Large intestine (tissue), 3 donors: Measurements from ENCODE around the gene ARMC3. TPM values are rescaled to one million over a fixed set of nuclear protein-coding genes. Genes with fewer than 3 reads are reported as not detected.

Experiments
- DNase-seq, 2 donors: peaks; one replicate each; pipeline versions ENCODE4 v3.0.0 to v3.0.0-alpha.2; 2013
- H3K27ac ChIP-seq: one replicate; pipeline ENCODE4 v1.5.1; 2013; ENCODE audit warnings: low read length
- H3K27me3 ChIP-seq: 2 replicates; pipeline ENCODE4 v1.6.1; 2013; ENCODE audit warnings: low read length; ENCODE audit not compliant: control insufficient read depth, insufficient read depth
- H3K36me3 ChIP-seq: 2 replicates; pipeline ENCODE4 v1.6.1; 2013; ENCODE audit warnings: low read length; ENCODE audit not compliant: control insufficient read depth, insufficient read depth
- H3K4me1 ChIP-seq: one replicate; pipeline ENCODE4 v1.6.1; 2013; ENCODE audit warnings: low read length; ENCODE audit not compliant: control insufficient read depth, insufficient read depth
- H3K4me3 ChIP-seq: one replicate; pipeline ENCODE4 v1.5.1; 2013; ENCODE audit warnings: low read length
- H3K9me3 ChIP-seq: one replicate; pipeline ENCODE4 v1.6.1; 2013; ENCODE audit warnings: mild to moderate bottlenecking, low read depth, low read length, moderate library complexity; ENCODE audit not compliant: control insufficient read depth
- WGBS: methylation state at CpG from one replicate; pipeline ENCODE4 v1.1.5; 2013; ENCODE audit warnings: low lambda C conversion rate; ENCODE audit not compliant: insufficient coverage; 5-methylcytosine and 5-hydroxymethylcytosine counted together
- polyA plus RNA-seq: library from polyadenylated mRNA; unstranded; fragments of 120-200 nt; gene quantifications from one replicate; pipeline ENCODE4 v1.2.1, GENCODE V29; 2013

Gene ARMC3
- polyA plus RNA-seq, 1 donor = 0.52 TPM

GRCh38 chr10:23038172-23038571 is 110.3 kb downstream of the ARMC3 start:
- no peak for DNase-seq
- H3K4me3 ChIP-seq = no peak overlapping the region
- H3K27ac ChIP-seq = no peak overlapping the region
- H3K4me1 ChIP-seq = no peaks in the 10 kb centered on the region
- no peaks in the 10 kb centered on the region for H3K36me3 ChIP-seq
- 89% methylated on average over 4 of the region's 5 CpGs for WGBS
- H3K27me3 ChIP-seq = peaks cover 2% of the 10 kb centered on the region
- no peaks in the 10 kb centered on the region for H3K9me3 ChIP-seq

GRCh38 chr10:23040002-23040401 is 112.1 kb downstream of the ARMC3 start:
- Histone ChIP-seq H3K27ac (no peak overlapping the region), H3K27me3 (peaks cover 2% of the 10 kb centered on the region), H3K36me3 (no peaks in the 10 kb centered on the region), H3K4me1 (no peaks in the 10 kb centered on the region), H3K4me3 (no peak overlapping the region), H3K9me3 (no peaks in the 10 kb centered on the region)
- DNase-seq = no peak
- WGBS = 100% methylated on average over 1 of the region's 2 CpGs

GRCh38 chr10:23046027-23046426 is 118.2 kb downstream of the ARMC3 start:
- no peak overlapping the region for H3K27ac ChIP-seq
- H3K4me3 ChIP-seq = no peak overlapping the region
- H3K4me1 ChIP-seq = no peaks in the 10 kb centered on the region
- no peaks in the 10 kb centered on the region for H3K36me3 ChIP-seq
- H3K27me3 ChIP-seq = peaks cover 3% of the 10 kb centered on the region
- H3K9me3 ChIP-seq = no peaks in the 10 kb centered on the region
- no CpG with 5 or more reads among the region's 4 CpGs for WGBS
- DNase-seq = no peak

GRCh38 chr10:23047201-23048050 is 119.6 kb downstream of the ARMC3 start:
- H3K36me3 ChIP-seq = no peaks in the 10 kb centered on the region
- DNase-seq = no peak
- H3K9me3 ChIP-seq = no peaks in the 10 kb centered on the region
- H3K4me1 ChIP-seq = no peaks in the 10 kb centered on the region
- no peak overlapping the region for H3K27ac ChIP-seq
- H3K27me3 ChIP-seq = peaks cover 3% of the 10 kb centered on the region
- H3K4me3 ChIP-seq = no peak overlapping the region
- 87% methylated on average over 3 of the region's 9 CpGs for WGBS

GRCh38 chr10:23048191-23048590 is 120.3 kb downstream of the ARMC3 start:
- no peak overlapping the region for H3K4me3 ChIP-seq

GRCh38 chr10:23051278-23051677 is 123.4 kb downstream of the ARMC3 start:
- Histone ChIP-seq H3K27ac (no peak overlapping the region), H3K4me1 (no peaks in the 10 kb centered on the region), H3K4me3 (no peak overlapping the region), H3K9me3 (no peaks in the 10 kb centered on the region), H3K27me3 (peaks cover 3% of the 10 kb centered on the region), H3K36me3 (no peaks in the 10 kb centered on the region)
- WGBS = 100% methylated on average over 1 of the region's 3 CpGs
- DNase-seq = no peak

More at GRCh38 chr10:23048191-23048590, 120.3 kb downstream of the ARMC3 start:
- no peak for DNase-seq
- no peaks in the 10 kb centered on the region for H3K36me3 ChIP-seq
- no peaks in the 10 kb centered on the region for H3K9me3 ChIP-seq
- no peak overlapping the region for H3K27ac ChIP-seq
- H3K4me1 ChIP-seq = no peaks in the 10 kb centered on the region
- no CpG with 5 or more reads among the region's 4 CpGs for WGBS
- H3K27me3 ChIP-seq = peaks cover 3% of the 10 kb centered on the region

GRCh38 chr10:23051855-23052331 is 124.0 kb downstream of the ARMC3 start:
- no peaks in the 10 kb centered on the region for H3K36me3 ChIP-seq
- H3K27ac ChIP-seq = no peak overlapping the region
- WGBS = no CpG with 5 or more reads among the region's 5 CpGs
- DNase-seq = no peak
- no peaks in the 10 kb centered on the region for H3K4me1 ChIP-seq
- no peaks in the 10 kb centered on the region for H3K9me3 ChIP-seq
- H3K27me3 ChIP-seq = peaks cover 3% of the 10 kb centered on the region
- H3K4me3 ChIP-seq = no peak overlapping the region

GRCh38 chr10:23053036-23053435 is 125.2 kb downstream of the ARMC3 start:
- no peak overlapping the region for H3K27ac ChIP-seq
- H3K27me3 ChIP-seq = peaks cover 3% of the 10 kb centered on the region
- no peak for DNase-seq
- no peaks in the 10 kb centered on the region for H3K36me3 ChIP-seq
- no peaks in the 10 kb centered on the region for H3K9me3 ChIP-seq
- H3K4me1 ChIP-seq = no peaks in the 10 kb centered on the region
- no peak overlapping the region for H3K4me3 ChIP-seq
- no CpG with 5 or more reads among the region's 1 CpG for WGBS

GRCh38 chr10:23055424-23056185 is 127.8 kb downstream of the ARMC3 start:
- no peaks in the 10 kb centered on the region for H3K36me3 ChIP-seq
- whole genome bisulfite sequencing = 58% methylated on average over 2 of the region's 7 CpGs
- H3K27ac ChIP-seq = no peak overlapping the region
- no peaks in the 10 kb centered on the region for H3K4me1 ChIP-seq
- no peak for DNase-seq
- H3K27me3 ChIP-seq = no peaks in the 10 kb centered on the region
- H3K4me3 ChIP-seq = no peak overlapping the region
- H3K9me3 ChIP-seq = no peaks in the 10 kb centered on the region

- H3K4me1 ChIP-seq = no peaks in the 10 kb centered on the region
- no peaks in the 10 kb centered on the region for H3K9me3 ChIP-seq
- no peak overlapping the region for H3K27ac ChIP-seq
- no peaks in the 10 kb centered on the region for H3K36me3 ChIP-seq
- H3K27me3 ChIP-seq = no peaks in the 10 kb centered on the region
- 17% methylated on average over 1 of the region's 3 CpGs for WGBS
- no peak for DNase-seq
- no peak overlapping the region for H3K4me3 ChIP-seq
Observed at GRCh38 chr10:23056186-23056579, 128.3 kb downstream of the ARMC3 start.
